ENCODE results near the gene REEP3. TPM values are rescaled to one million over a fixed set of nuclear protein-coding genes. Genes with fewer than 3 reads are reported as not detected.

Gene REEP3, protein sequence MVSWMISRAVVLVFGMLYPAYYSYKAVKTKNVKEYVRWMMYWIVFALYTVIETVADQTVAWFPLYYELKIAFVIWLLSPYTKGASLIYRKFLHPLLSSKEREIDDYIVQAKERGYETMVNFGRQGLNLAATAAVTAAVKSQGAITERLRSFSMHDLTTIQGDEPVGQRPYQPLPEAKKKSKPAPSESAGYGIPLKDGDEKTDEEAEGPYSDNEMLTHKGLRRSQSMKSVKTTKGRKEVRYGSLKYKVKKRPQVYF
- 19.8 and 32.0 TPM in 2 replicates for total RNA-seq

GRCh38 chr10:63520500-63521415 is at the start of gene REEP3:
Gene REEP3 (plus strand): TSS chr10:63521401. CDS start chr10:63521546, 145 bp downstream.

Other genes starting within 250 kb of the REEP3 start
- gene JMJD1C, start 55.4 kb upstream of the REEP3 start, total RNA-seq, result 33.6 and 39.4 TPM in 2 replicates